ENCODE measurements around the gene ZNF695. TPM values are rescaled to one million over a fixed set of nuclear protein-coding genes. Genes with fewer than 3 reads are reported as not detected.

The ZNF695 gene
- total and polyA plus RNA-seq, 9 of the 15 experiments (the other 6 are each of a cell fraction or from before 2014, with no cell fraction given): 8.7 to 15.2 (median 10.9) TPM

DNA sequence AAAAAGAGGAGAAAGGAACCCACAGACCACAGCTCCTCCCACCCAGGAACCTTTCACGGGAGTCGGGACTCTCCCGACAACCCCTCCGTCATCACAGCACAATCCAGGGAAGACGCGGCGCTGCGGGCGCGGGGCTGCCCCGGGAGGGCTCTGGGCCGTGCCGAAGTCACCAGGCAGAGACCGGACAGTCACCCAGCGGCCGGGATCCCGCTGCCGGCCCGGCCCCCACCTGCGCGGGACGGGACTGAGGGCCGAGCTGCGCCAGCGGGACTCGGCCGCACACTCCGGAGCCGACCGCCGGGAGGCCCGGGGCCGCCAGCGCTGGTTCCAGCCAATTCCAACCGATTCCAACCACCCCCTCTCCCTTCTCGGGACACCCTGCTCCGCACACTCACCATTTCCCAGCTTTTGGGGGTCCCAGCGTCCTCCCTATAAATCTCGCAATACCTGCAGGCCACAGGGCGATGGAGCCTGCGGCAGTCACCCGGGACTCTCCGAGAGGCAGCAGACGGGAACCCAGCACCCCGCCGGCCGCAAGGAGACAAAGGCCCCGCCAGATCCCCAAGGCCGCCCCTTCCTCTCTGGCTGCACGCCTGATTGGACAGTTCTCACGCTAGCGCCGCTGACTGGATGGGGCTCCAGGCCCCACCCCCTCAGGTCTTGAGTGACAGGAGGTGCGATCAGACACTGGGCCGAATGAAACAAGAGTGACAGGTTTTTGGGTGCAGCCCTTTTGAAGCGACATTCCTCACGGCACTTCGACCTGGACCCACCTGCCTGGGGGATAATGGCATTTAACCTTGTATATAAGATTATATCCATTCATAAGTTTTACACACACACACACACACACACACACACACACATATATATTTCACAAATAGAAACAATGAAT, at the start of gene ZNF695 (continued):
- TF ChIP-seq, protein P1, sequence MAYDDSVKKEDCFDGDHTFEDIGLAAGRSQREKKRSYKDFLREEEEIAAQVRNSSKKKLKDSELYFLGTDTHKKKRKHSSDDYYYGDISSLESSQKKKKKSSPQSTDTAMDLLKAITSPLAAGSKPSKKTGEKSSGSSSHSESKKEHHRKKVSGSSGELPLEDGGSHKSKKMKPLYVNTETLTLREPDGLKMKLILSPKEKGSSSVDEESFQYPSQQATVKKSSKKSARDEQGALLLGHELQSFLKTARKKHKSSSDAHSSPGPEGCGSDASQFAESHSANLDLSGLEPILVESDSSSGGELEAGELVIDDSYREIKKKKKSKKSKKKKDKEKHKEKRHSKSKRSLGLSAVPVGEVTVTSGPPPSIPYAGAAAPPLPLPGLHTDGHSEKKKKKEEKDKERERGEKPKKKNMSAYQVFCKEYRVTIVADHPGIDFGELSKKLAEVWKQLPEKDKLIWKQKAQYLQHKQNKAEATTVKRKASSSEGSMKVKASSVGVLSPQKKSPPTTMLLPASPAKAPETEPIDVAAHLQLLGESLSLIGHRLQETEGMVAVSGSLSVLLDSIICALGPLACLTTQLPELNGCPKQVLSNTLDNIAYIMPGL (CRISPR knock-in tag; IDR thresholded peaks at IDR 0.05): peak; percentile 70; the same call in 1 of the 2 replicates
- TF ChIP-seq JUN (IDR thresholded peaks at IDR 0.05; ENCODE audit: borderline replicate concordance, low read depth, low read length) (no peak), JUN (CRISPR knock-in tag; IDR thresholded peaks at IDR 0.05; ENCODE audit: borderline replicate concordance) (no peak), RBM39 (optimal IDR thresholded peaks at IDR 0.05; ENCODE audit: low read depth, low read length) (no peak), PRMT5 (CRISPR knock-in tag; IDR thresholded peaks at IDR 0.05) (no peak), TCF3 (CRISPR knock-in tag; IDR thresholded peaks at IDR 0.05) (no peak), ZNF696 (CRISPR knock-in tag; conservative IDR thresholded peaks at IDR 0.05) (no peak), RAD21 (CRISPR knock-in tag; conservative IDR thresholded peaks at IDR 0.05 in 1 of 2, IDR thresholded peaks at IDR 0.05 in 1 of 2) (0 out of 4 replicates have a peak, but pooled peaks of 1 of the 2 experiments have one; percentile 3), TEAD2 (tag; IDR thresholded peaks at IDR 0.05) (no peak), ZNF197 (CRISPR knock-in tag; IDR thresholded peaks at IDR 0.05; ENCODE audit: low read depth) (no peak), YBX1 (IDR thresholded peaks at IDR 0.05) (no peak), RUNX1 (IDR thresholded peaks at IDR 0.05; ENCODE audit: low read depth) (no peak), PTBP1 (IDR thresholded peaks at IDR 0.05; ENCODE audit: low read depth, low read length) (no peak), SOX6 (IDR thresholded peaks at IDR 0.05) (no peak), DIDO1 (tag; IDR thresholded peaks at IDR 0.05; ENCODE audit: low read depth) (no peak)
- TF ChIP-seq, protein P2, sequence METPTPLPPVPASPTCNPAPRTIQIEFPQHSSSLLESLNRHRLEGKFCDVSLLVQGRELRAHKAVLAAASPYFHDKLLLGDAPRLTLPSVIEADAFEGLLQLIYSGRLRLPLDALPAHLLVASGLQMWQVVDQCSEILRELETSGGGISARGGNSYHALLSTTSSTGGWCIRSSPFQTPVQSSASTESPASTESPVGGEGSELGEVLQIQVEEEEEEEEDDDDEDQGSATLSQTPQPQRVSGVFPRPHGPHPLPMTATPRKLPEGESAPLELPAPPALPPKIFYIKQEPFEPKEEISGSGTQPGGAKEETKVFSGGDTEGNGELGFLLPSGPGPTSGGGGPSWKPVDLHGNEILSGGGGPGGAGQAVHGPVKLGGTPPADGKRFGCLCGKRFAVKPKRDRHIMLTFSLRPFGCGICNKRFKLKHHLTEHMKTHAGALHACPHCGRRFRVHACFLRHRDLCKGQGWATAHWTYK (CRISPR knock-in tag; IDR thresholded peaks at IDR 0.05): no peak
- TF ChIP-seq, protein P3, sequence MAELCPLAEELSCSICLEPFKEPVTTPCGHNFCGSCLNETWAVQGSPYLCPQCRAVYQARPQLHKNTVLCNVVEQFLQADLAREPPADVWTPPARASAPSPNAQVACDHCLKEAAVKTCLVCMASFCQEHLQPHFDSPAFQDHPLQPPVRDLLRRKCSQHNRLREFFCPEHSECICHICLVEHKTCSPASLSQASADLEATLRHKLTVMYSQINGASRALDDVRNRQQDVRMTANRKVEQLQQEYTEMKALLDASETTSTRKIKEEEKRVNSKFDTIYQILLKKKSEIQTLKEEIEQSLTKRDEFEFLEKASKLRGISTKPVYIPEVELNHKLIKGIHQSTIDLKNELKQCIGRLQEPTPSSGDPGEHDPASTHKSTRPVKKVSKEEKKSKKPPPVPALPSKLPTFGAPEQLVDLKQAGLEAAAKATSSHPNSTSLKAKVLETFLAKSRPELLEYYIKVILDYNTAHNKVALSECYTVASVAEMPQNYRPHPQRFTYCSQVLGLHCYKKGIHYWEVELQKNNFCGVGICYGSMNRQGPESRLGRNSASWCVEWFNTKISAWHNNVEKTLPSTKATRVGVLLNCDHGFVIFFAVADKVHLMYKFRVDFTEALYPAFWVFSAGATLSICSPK (IDR thresholded peaks at IDR 0.05; ENCODE audit: borderline replicate concordance): no peak
- TF ChIP-seq, protein P4, sequence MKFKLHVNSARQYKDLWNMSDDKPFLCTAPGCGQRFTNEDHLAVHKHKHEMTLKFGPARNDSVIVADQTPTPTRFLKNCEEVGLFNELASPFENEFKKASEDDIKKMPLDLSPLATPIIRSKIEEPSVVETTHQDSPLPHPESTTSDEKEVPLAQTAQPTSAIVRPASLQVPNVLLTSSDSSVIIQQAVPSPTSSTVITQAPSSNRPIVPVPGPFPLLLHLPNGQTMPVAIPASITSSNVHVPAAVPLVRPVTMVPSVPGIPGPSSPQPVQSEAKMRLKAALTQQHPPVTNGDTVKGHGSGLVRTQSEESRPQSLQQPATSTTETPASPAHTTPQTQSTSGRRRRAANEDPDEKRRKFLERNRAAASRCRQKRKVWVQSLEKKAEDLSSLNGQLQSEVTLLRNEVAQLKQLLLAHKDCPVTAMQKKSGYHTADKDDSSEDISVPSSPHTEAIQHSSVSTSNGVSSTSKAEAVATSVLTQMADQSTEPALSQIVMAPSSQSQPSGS (CRISPR knock-in tag; IDR thresholded peaks at IDR 0.05): no peak
- TF ChIP-seq, protein P5, sequence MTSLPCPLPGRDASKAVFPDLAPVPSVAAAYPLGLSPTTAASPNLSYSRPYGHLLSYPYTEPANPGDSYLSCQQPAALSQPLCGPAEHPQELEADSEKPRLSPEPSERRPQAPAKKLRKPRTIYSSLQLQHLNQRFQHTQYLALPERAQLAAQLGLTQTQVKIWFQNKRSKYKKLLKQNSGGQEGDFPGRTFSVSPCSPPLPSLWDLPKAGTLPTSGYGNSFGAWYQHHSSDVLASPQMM (CRISPR knock-in tag; IDR thresholded peaks at IDR 0.05): no peak
- TF ChIP-seq, protein P6, sequence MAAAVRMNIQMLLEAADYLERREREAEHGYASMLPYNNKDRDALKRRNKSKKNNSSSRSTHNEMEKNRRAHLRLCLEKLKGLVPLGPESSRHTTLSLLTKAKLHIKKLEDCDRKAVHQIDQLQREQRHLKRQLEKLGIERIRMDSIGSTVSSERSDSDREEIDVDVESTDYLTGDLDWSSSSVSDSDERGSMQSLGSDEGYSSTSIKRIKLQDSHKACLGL (CRISPR knock-in tag; IDR thresholded peaks at IDR 0.05; ENCODE audit: borderline replicate concordance, poor library complexity, severe bottlenecking): no peak

All from K562 (cell line).